Gastrocnemius medialis (tissue), 4 donors: ENCODE measurements around the gene CH25H. TPM values are rescaled to one million over a fixed set of nuclear protein-coding genes. Genes with fewer than 3 reads are reported as not detected.

Source experiments
- ATAC-seq, 2 donors: fragments of 150-250 bp; one replicate each; pipeline ENCODE4 v1.9.1; 2016
- DNase-seq, 2 donors: peaks; one replicate each; pipeline ENCODE4 v3.0.0-alpha.2; 2019
- H3K27ac ChIP-seq, 4 donors: fragments of 200-600 bp; sonication (generic); 1 replicate in 1 of 4; 2 replicates in 3 of 4; pipeline ENCODE4 v1.5.1; 2016 to 2018; ENCODE audit warnings: mild to moderate bottlenecking in 2 of 4, moderate library complexity in 1 of 4
- H3K27me3 ChIP-seq, 3 donors: fragments of 200-600 bp; sonication (generic) in 2 of 3; 1 replicate in 1 of 3; 2 replicates in 2 of 3; pipeline versions ENCODE4 v1.5.1 to v1.6.0; 2016 to 2019; ENCODE audit warnings: mild to moderate bottlenecking in 1 of 3, moderate library complexity in 1 of 3
- H3K36me3 ChIP-seq, 2 donors: fragments of 200-600 bp; sonication (generic) in 1 of 2; one replicate each; pipeline ENCODE4 v1.5.1; 2017 to 2018
- H3K4me1 ChIP-seq, 2 donors: fragments of 200-600 bp; sonication (generic) in 1 of 2; one replicate each; pipeline ENCODE4 v1.5.1; 2016 to 2017; ENCODE audit warnings: mild to moderate bottlenecking in 2 of 2
- H3K4me3 ChIP-seq, 4 donors: fragments of 200-600 bp; sonication (generic) in 3 of 4; 1 replicate in 1 of 4; 2 replicates in 3 of 4; pipeline ENCODE4 v1.5.1; 2016 to 2019; ENCODE audit warnings: mild to moderate bottlenecking in 2 of 4
- H3K9me3 ChIP-seq, 3 donors: fragments of 200-600 bp; sonication (generic) in 2 of 3; 1 replicate in 1 of 3; 2 replicates in 2 of 3; pipeline ENCODE4 v1.5.1; 2016 to 2019
- CTCF ChIP-seq, 5 experiments: fragments of 450-650 bp in 3 of 5; fragments of 200-600 bp in 2 of 5; sonication (generic) in 2 of 5; IDR thresholded peaks in 4 of 5; conservative IDR thresholded peaks in 1 of 5; 1 replicate in 4 of 5; 2 replicates in 1 of 5; pipeline ENCODE4 v1.5.1; 2016 to 2019; ENCODE audit warnings: antibody characterized with exemption in 5 of 5, mild to moderate bottlenecking in 3 of 5, moderate library complexity in 3 of 5
- POLR2A ChIP-seq, 2 donors: fragments of 450-650 bp; IDR thresholded peaks; one replicate each; pipeline ENCODE4 v1.6.1; 2017; ENCODE audit warnings: antibody characterized with exemption in 2 of 2, mild to moderate bottlenecking in 2 of 2, moderate library complexity in 2 of 2
- in situ Hi-C, 4 donors: fragments of 200-750 bp; cut with MboI; loops; one replicate each; pipeline versions ENCODE4 v1.15.0 to v1.8.0; 2017; ENCODE audit warnings: low sequenced_read_pairs in 4 of 4
- intact Hi-C: fragments of 100-400 bp; cut with DNase I; formaldehyde crosslinking; loops from one replicate; pipeline ENCODE4 v1.15.1; 2023; ENCODE audit warnings: low total_unique reads
- total RNA-seq, 4 donors: library from RNA; depleted of rRNA; stranded (reverse); fragments of >200 nt; gene quantifications; one replicate each; pipeline versions ENCODE4 v1.1.0 to v1.2.3, GENCODE V29; 2016

Gene CH25H
- total RNA-seq, 4 donors from 2014 or later = 0.85 to 1.1 TPM; not detected in 2

GRCh38 chr10:89242840-89243568, 35.9 kb upstream of the CH25H start:
- intact Hi-C loops = no loop called here
- ATAC-seq = no peak
- TF ChIP-seq CTCF (IDR thresholded peaks at IDR 0.05 in 4 of 5, conservative IDR thresholded peaks at IDR 0.05 in 1 of 5) = no peak
- no peak for TF ChIP-seq POLR2A (IDR thresholded peaks at IDR 0.05)
- Histone ChIP-seq H3K9me3 (no peaks in the 10 kb centered on the region), H3K27ac (no peak overlapping the region), H3K36me3 (no peaks in the 10 kb centered on the region), H3K4me1 (peaks cover 0 to 4% of the 10 kb centered on the region in 2 donors), H3K27me3 (no peaks in the 10 kb centered on the region), H3K4me3 (no peak overlapping the region)
- in situ Hi-C loops = no loop called here
- no peak for DNase-seq

- intact Hi-C loops = no loop called here
- H3K27ac ChIP-seq = no peak overlapping the region
- no peaks in the 10 kb centered on the region for H3K9me3 ChIP-seq
- no peaks in the 10 kb centered on the region for H3K27me3 ChIP-seq
- no peak for DNase-seq
- no peak for ATAC-seq
- in situ Hi-C loops = no loop called here
- no peak overlapping the region for H3K4me3 ChIP-seq
- no peak for TF ChIP-seq POLR2A (IDR thresholded peaks at IDR 0.05)
- TF ChIP-seq CTCF (IDR thresholded peaks at IDR 0.05 in 4 of 5, conservative IDR thresholded peaks at IDR 0.05 in 1 of 5) = no peak
- peaks cover 0 to 4% of the 10 kb centered on the region in 2 donors for H3K4me1 ChIP-seq
- H3K36me3 ChIP-seq = no peaks in the 10 kb centered on the region
Measured at GRCh38 chr10:89242345-89242684, 35.2 kb upstream of the CH25H start.

DNA sequence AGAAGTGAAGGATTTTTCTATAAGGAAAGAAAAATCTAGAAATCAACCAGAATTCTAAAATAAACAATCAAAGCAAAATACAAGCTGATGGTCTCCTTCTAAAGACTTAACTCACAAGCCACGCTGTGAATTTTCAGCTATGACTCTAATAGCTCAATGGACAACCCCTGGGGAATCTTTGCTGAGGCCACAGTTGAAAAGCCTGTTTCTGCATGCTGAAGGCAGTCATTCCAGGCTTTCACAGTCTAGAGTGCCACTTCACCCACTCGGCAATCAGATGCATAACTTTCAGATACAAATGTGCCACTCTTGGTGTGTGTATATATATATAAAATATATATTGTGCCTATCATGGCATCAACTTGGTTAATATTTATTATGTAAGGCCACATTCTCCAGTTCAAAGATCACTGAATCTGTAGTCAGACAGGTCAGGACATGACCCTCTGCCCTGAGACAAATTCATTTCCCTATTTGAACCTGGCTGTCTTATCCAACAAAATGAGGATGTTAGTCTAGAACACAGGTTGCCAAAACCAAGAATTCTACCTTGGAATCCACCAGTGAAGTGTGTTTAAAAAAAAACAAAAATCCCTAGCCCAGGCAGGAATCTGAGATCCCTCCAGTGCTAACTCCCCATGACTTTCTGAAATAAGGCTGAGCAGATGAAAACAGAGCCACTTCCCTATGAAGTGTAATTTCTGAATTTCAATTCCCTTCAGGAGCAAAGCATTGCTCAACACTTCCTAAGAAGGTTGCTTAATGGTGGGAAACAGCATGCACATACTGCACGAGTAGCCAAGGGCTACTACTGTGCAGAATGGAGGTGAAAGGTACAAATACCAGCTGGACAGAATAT, 34.6 kb upstream of the CH25H start:
- Histone ChIP-seq H3K9me3 (no peaks in the 10 kb centered on the region), H3K36me3 (no peaks in the 10 kb centered on the region), H3K27me3 (no peaks in the 10 kb centered on the region), H3K4me3 (no peak overlapping the region), H3K4me1 (peaks cover 0 to 4% of the 10 kb centered on the region in 2 donors), H3K27ac (no peak overlapping the region)
- intact Hi-C loops (no loop called here), in situ Hi-C loops (no loop called here)
- ATAC-seq = peak; percentile 73 to 77
- DNase-seq = no peak
- no peak for TF ChIP-seq CTCF (IDR thresholded peaks at IDR 0.05 in 4 of 5, conservative IDR thresholded peaks at IDR 0.05 in 1 of 5)

DNA sequence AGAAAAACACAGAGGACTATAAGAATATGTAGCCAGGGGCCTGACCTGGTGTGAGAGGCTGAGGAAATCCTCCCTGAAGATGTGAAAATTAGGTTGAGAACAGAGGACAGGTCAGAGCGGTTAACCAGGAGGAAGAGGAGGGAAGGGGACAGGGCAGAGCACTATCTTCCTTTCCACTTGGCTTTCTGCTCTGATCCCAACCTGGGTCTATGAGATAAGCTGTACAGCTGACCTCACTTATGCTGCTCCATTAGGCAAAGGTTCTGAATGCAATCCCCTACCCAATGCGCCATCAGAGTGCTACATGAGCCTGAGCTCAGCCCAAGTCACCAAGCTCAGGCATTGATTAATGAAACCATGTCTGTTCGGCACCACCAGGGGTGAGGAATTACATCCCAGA, 33.9 kb upstream of the CH25H start:
- no peaks in the 10 kb centered on the region for H3K9me3 ChIP-seq
- no peaks in the 10 kb centered on the region for H3K36me3 ChIP-seq
- H3K4me3 ChIP-seq = no peak overlapping the region
- in situ Hi-C loops (no loop called here), intact Hi-C loops (no loop called here)
- DNase-seq (no peak), ATAC-seq (no peak)
- H3K27me3 ChIP-seq = no peaks in the 10 kb centered on the region
- H3K4me1 ChIP-seq = peaks cover 0 to 4% of the 10 kb centered on the region in 2 donors
- H3K27ac ChIP-seq = no peak overlapping the region
- no peak for TF ChIP-seq POLR2A (IDR thresholded peaks at IDR 0.05)
- TF ChIP-seq CTCF (IDR thresholded peaks at IDR 0.05 in 4 of 5, conservative IDR thresholded peaks at IDR 0.05 in 1 of 5) = no peak
